ENCODE data around the gene ACY1.

GRCh38 chr3:51945031-51945840 lies 38.1 kb upstream of the ACY1 start:
- TF ChIP-seq CTCF (IDR thresholded peaks at IDR 0.05), result no peak
- TF ChIP-seq POLR2A (IDR thresholded peaks at IDR 0.05), result no peak
- TF ChIP-seq POLR2AphosphoS5 (IDR thresholded peaks at IDR 0.05), result no peak
- no peak for TF ChIP-seq EP300 (IDR thresholded peaks at IDR 0.05)
